CD1c-positive myeloid dendritic cell (primary cell): Measurements from ENCODE around the gene TSPAN17.

Experiments
- DNase-seq: peaks from one replicate; pipeline ENCODE4 v3.0.0-alpha.2; 2016; ENCODE audit errors: extremely low spot score

TSPAN17 gene

DNA sequence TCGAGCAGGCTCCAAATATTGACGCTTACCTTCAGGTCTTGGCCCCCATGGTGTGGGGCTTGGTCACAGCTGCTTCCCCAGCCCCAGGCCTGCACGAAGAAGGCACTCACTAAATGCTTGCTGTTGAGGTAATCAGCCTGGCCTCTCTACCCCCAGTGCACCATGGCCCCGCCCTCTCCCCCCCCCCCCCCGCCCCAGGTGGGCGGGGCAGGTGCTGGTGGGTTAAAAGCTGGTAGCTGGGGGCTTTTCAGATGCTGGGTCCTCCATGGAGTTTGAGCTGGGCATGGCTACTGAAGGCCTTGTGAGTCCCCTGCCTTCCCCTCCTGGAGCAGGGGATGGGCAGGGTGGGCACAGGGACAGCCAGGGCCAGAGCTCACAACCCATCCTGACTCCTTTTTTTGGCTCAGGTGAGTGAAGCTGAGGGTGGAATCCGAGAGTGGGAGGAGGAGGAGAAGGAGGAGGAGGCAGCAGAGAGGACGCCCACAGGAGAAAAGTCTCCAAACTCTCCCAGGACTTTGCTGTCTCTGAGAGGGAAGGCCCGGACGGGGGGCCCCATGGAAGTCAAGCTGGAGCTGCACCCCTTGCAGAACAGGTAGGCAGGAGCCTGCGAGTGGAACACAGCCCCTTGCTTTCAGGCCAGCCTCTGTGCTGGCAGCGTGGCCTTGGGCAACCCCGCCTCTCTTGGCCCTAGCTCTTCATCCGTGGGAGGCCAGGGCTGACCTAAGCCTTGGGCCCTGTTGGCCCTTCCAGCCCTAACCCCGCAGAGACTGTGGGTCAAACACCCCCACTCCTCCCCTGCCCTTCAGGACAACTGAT, 4.4 kb upstream of the TSPAN17 start:
- DNase-seq = no peak

DNA sequence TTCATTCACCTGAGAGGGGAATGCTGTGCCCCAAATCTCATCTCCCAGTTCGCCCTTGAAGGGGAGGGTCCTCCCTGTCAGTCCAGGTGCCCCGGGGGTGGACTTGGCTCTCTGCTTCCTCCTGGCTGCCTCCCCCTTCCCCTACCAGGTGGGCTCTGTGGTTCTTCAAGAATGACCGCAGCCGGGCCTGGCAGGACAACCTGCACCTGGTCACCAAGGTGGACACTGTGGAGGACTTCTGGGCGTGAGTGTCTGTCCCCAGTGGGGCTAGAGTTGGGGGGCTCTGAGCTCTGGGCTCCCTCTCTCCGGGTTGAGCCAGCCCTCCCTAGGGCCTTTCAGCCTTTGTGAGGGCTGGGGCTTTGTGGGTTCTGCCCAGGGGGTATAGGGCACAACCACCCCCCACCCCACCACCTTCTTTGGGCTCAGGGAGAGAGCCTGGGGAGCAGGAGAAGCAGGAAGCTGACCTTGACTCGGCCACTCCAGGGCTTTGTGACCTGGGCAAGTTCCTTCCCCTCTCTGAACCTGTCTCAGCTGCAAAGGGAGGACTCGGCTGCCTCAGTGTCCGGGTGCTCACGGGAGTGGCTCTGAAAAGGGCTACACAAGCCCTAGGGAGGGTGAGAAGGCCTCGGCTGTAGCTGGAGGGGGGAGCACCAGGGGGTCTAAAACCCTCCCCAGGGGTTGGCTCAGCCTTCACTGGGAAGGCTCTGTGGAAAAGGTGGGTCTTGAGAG, 3.6 kb upstream of the TSPAN17 start:
- no peak for DNase-seq

DNA sequence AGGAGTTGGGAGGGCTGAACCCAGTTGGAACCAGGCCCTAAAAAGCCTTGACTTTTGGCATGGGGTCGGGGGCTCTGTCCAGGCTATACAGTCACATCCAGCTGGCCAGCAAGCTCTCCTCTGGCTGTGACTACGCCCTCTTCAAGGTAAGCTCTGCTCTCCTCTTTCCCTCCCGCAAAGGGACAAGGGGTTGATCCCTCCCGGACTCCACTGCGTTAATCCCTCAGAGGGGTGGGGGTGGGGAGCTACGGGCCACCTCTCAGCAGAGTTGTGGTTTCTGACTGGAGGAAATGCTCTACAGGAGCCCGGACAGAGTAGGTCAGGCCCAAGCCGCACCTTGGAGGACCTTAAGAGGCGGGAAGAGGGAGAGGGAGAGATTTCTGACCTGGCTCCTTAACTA, 3.0 kb upstream of the TSPAN17 start:
- no peak for DNase-seq

DNA sequence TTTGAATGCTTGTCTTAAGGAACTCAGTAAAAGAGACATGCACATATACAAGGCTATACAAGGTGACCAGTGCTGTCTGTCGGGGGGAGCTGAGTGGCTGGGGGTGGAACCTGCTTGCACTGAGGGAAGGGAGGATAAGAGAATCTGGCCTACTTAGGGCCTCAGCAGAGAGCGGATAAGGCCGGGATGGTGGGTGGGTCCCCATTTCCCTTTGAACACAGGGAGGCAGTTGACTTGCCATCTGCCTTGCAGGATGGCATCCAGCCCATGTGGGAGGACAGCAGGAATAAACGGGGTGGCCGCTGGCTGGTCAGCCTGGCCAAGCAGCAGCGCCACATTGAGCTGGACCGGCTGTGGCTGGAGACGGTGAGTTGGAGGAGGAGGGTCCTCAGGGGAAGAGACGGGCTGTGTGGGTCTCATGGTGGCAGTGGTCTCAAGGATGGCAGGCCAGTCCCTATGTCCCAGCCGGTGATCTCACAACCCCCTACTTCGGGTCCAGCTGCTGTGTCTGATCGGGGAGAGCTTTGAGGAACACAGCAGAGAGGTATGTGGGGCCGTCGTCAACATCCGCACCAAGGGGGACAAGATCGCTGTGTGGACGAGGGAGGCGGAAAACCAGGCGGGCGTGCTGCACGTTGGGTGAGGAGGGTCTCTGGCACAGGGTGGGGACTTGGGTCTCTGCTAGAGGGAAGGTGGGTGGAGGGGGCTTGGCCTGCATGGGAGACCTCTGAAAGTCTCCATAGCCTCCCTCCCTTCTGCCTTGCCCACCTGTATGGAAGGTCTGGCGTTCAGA, 2.2 kb upstream of the TSPAN17 start:
- DNase-seq = no peak

DNA sequence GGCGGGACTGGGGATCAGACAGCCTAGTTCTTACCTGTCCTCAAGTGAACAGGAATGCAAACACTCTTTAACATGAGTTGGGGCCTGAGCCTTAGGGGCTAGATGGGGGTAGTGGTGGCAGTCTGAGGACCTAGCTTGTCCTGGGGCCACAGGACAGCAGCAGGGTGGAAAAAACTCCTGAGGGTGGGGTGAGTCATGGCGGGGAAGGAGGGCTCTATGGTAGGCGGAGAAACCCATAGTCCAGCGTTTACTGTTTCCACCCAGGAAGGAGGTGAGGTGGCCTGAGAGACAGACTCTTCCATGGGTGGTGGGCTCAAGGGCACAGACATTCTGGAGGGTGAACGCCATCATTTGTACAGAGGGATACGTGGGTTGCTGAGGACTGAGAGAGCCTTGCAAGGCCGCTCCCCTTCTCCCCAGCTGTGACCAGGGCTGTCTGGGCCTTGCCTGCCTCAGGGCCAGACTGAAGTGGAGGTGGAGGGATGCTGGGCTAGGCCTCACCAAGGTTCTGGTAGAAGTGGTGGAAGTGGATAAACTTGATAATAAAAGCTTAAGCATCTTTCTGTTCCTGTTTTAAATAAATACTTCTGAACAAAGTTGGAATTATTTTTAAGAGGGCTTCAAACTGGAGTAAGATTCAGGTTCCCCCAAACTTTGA, 1.1 kb upstream of the TSPAN17 start:
- no peak for DNase-seq

DNA sequence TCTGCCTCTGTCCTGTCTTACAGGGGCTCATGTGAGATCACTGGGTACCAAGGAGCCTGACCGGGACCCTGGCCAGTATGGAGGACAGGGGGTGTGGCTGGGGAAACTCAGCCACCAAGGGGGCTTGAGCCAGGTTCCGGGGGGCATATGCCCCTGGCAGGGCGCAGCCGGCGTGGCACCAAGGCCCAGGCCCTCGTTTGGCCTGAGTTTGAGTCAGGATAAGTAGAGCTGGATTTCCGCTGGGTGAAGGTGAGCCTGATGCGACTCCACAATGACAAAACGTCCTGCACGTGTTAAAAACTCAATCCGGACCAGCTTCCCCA, 616 bp upstream of the TSPAN17 start:
- DNase-seq = no peak

DNA sequence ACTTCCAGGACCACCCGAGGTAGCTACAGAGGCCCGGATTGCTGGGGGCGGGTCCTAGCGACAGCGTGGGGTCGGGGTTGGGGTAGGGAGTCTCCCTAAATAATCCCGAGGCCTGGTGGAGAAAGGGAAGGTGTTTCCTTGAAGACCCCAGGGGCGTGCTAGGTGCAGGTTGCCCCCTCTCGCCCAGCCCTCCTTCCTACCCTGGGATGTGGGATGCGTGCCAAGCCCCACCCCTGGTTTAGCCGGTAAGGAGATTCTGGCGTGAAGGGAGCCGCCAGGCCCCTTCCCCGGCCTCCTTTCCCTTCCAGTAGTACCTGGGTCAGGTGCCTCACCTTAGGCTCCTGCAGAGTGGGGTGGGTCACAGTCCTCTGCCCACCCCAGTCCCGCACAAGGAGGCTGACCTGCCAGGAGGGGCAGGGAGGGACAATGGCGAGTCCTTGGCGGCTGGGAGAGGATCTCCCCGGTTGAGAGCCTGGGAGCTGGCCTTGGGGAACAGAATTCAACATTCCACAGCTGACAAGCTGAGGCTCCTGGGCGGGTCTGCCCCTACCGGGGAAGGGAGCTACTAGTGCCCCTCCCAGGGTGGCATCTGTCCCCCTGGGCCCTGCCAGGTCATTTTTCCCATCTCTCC, 674 bp downstream of the TSPAN17 start:
- no peak for DNase-seq

DNA sequence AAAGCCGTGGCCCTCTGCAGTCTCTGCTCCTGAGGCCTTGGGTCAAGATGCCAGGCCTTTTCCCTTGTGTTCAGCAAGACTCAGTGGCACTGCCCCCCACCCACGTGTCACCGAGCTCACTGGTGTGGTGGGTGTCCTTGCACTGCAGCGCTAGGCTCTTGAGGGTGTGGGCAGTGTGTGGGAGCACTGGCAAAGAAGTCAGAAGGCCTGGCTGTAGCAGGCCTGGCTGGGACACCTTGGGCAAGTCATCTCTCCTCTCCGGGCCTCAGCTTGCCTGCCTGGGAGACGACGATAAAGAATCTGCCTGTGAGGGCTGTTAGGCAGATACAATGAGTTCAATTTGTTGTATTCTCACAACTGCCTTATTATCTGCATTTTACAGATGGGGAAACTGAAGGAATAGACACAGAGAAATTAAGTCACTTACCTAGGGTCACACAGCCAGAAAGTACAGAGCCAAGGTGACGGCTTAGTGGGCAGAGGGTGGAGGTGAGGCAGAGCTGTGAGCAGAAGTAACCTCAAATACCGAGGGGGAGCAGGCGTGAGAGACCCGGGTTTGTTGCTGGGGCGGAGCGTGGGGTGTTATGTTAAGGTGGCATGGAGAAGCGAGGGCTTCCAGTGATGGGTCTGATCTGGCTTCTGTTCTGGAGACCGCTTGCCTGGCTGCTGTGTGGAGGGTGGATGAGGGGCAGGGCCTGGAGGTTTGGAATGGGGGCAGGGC, 1.4 kb downstream of the TSPAN17 start:
- DNase-seq = peak; percentile 11

DNA sequence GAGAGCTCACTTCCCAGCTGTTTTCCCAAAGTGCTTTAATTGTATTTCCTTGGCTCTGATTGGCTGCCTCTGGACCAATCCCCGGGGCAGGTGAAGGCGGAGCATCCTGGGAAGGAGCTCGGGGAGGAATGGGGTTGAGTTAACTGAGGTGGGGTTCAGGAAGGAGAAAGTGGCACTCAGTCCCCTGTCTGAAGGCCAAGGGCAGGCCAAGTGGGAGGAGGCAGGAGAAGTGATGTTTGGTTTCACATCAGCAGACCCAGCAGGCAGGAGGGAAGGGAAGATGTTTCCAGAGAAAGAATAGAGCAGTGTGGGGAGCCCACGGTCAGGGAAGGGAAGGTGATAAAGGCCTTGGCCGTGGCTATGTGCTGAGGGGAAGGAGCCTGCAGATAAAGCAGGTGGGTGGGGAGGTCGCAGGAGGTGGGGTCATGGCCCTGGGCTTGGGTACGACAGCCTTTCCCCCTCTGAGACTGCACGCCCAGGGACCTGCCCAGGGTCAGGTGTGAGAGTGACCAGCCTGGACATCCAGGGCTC, 3.1 kb downstream of the TSPAN17 start:
- no peak for DNase-seq

DNA sequence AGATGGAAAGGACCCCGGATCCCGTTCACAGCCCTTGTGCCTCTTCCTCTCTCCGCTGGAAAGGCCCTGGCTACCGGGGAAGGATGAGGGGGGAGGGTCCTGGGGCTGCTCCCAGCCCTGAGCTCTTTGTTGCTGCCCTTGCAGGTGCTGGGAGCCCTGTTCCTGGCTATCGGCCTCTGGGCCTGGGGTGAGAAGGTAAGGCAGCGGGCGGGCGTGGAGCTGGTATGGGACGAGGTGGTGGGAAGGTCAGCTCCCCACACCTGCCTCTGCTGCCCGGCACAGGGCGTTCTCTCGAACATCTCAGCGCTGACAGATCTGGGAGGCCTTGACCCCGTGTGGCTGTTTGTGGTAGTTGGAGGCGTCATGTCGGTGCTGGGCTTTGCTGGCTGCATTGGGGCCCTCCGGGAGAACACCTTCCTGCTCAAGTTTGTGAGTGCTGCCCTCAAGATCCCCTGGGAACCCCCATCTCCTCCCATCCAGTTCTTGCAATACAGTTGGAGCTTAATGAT, 4.2 kb downstream of the TSPAN17 start:
- no peak for DNase-seq

DNA sequence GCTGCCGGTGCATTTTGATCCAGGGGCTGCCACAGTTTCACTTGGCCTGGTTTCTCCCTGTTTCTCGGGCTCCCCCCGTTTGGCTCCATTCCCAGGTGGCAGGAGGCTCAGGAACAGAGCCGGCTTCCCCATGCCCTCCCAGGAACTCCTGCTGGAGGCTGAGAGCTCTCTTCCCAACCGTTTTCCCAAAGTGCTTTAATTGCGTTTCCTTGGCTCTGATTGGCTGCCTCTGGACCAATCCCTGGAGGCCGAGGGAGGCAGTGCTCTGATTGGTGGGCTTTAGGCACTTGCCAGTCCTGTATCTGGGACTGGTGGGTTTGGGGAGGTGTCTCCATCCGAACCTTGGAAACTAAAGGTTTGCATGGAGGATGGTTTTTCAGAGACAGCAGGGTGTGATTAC, 4.9 kb downstream of the TSPAN17 start:
- DNase-seq = no peak

DNA sequence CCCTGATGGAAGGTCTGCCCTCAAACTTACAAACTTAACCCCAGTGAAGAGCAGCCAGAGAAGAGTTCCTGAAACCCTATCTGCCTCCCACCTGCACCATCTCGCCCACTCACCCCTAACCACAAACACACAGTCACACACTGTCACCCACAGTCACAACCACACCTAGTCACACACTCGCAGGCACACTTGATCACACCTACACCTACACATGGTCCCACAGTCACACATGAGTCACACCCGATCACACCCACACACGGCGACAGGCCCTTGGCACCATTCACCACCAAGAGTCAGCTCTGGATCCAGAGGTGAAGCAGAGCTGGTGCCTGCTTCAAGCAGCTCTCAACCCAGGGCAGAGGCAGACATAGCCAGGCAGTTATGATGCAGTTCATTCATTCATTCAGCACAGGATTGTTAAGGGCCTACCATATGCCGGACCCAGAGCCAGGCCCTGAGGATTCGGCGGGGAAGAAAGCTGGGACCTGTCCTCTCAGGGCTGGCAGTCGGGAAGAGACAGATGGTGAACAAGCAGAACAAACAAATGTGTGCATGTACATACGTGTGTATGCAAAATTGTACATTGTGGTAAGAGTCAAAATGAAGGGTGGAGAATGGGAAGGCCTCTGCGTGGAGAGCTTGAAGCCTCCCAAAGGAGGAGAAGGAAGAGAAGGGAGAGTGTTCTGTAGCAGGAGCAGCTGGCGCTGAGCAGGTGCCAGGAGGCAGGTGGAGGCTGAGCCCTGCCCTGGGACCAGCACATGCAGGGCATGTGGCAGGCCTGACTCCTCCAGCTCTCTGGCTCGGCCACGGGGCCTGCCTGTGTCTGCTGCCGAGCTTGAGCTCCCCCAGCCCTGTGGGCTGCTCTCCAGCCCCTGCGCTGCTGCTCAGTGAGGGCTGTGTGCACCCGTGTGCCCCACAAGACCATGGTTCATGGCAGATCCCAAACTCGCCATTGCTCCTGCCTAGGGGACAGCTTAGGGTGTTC, 6.4 kb downstream of the TSPAN17 start:
- peak; percentile 81 for DNase-seq

DNA sequence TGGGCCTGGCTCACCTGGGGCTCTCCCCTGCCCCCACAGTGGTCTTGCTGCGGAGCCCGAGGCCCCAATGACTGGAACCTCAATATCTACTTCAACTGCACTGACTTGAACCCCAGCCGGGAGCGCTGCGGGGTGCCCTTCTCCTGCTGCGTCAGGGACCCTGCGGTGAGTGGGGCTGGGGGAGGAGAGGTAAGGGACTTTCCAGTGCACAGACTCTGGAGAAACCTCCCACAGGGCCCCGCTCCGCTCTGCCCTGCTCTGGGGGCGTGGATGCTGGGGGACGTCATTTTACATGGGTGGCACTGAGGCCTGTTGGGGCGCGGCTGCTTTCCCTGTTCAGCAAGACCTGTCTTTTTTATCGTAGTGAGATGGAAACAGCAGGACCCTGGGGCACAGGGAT, 7.6 kb downstream of the TSPAN17 start:
- no peak for DNase-seq

DNA sequence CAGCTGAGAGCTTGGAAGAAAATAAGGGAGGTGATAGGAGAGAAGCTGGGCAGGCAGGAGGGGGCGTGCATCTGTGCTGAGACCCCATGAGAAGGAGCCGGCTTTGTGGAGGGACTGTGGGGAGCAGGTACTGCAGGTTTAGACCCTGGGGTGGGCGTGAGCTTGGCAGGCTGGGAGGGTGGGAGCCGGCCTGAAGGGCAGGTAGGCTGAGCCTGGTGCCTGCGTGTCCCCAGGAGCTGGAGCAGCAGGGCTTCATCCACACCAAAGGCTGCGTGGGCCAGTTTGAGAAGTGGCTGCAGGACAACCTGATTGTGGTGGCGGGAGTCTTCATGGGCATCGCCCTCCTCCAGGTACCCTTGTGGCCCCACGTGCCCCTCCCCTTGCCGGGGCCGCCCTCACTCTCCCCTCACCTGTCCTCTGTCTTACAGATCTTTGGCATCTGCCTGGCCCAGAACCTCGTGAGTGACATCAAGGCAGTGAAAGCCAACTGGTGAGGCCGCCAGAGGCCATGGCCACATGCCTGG, 9.2 kb downstream of the TSPAN17 start:
- DNase-seq = no peak

DNA sequence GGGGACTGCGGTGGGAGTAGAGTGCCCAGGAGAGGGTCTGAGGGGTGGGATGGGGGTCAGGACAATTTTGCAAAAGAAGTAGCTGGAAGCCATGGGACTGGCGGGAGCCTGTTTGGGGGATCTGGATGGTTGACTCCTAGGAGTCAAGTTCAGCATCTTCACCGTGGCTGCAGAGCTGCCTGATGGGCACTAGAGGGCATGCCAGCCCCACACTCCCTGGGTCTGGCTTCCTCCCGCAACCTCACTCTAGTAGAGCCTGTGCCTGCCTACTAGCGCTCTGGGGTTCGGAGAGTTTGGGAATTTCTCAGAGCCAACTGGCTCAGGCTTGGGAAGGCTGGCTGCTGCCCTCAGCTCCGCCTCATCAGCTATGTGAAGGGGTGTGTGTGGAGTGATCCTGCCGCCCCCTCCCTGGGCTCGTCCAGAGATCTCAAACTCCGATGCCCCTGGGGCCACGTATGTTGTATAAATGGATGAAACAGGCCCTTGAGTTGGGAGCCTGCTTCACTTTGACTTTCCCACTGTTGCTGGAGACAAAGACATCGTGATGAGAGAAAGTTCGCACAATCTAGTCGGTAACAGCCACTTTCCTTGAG, 10.8 kb downstream of the TSPAN17 start:
- DNase-seq = peak; percentile 71

DNA sequence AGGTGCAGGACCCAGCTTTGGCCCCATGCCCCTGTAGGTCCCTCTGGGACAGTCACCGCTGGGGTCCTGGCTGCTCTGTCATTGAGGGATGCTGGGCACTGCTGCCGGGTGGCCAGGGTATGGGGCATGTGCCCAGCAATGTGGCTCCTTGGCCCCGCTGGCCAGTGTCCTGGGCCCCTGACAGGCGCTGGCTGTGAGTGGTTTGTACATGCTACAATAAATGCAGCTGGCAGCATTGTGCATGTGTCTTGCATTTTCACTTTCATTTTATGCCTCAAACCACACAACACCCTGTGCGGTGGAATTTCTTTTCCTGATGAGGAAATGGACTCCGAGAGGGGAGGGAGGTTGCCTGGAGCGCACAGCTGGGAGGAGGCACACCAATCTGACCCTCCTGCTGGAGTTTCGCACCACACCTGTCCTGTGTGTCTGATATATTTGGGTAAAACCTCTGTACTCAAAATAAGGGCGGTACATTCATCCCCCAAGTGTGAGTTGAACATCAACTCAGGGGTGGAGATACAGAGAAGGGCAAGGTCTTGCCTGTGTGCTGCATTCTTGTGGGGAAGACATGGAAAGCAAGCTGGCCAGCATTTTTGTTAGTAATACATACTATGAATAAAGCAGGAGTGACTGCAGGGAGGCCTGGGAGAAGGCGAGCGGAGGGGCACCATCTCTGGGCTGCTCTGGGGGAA, 11.7 kb downstream of the TSPAN17 start:
- DNase-seq = peak; percentile 33

DNA sequence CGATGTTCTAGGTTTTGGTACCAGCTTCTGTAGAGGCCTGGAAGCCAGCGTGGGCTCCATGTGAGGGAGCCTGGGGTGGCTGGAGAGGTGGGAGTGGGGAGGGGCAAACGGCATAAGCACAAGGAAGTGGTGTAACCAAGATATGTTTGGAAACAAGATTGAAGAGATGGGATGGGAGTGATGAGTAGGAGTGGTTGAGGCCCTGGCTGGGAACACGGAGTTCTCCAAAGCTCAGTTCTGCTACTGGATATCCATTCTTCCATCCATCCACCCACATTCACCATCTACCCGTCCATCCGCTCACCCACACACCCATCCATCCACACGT, 12.2 kb downstream of the TSPAN17 start:
- DNase-seq = no peak

DNA sequence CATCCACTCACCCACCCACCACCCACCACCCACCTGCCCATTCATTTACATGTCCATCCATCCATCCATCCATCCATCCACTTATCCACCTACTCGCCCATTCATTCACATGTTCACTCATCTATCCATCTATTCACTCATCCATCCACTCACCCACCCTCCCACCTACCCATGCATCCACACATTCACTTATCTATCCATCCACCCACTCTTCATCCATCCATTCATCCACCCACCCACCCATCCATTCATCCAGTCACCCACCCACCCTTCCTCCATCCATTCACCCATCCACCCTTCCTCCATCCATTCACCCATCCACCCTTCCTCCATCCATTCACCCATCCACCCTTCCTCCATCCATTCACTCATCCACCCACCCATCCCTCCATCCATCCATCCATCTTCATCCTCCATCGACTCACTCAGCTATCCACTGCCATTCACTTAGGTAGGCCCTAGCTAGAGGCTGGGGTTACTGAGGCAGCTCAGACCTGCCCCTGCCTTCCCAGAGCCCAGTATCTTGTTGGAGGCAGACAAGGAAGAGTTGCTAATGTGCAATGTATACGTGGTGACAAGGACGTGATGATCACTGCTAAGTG, 12.7 kb downstream of the TSPAN17 start:
- DNase-seq = no peak
